Liver (tissue), 9 donors: ENCODE data around the gene COA8. TPM values are rescaled to one million over a fixed set of nuclear protein-coding genes. Genes with fewer than 3 reads are reported as not detected.

Experiments
- DNase-seq: peaks from one replicate; pipeline ENCODE4 v3.0.0-alpha.2; 2017; ENCODE audit warnings: low spot score
- H3K27ac ChIP-seq, 2 donors: one replicate each; pipeline ENCODE4 v1.7.0; 2013; ENCODE audit warnings: inconsistent platforms in 2 of 2, low read length in 2 of 2, control low read depth in 1 of 2, low read depth in 1 of 2, mild to moderate bottlenecking in 1 of 2
- H3K27me3 ChIP-seq, 4 donors: one replicate each; pipeline versions ENCODE4 v1.6.1 to v1.7.0; 2013; ENCODE audit warnings: low read length in 3 of 4, inconsistent platforms in 1 of 4, mild to moderate bottlenecking in 1 of 4, moderate library complexity in 1 of 4; ENCODE audit not compliant: control insufficient read depth in 4 of 4, insufficient read depth in 4 of 4
- H3K36me3 ChIP-seq, 4 donors: one replicate each; pipeline versions ENCODE4 v1.6.1 to v1.7.0; 2013; ENCODE audit warnings: low read length in 3 of 4, mild to moderate bottlenecking in 3 of 4, low read depth in 1 of 4, moderate library complexity in 1 of 4; ENCODE audit not compliant: control insufficient read depth in 4 of 4, insufficient read depth in 3 of 4
- H3K4me1 ChIP-seq, 4 donors: one replicate each; pipeline versions ENCODE4 v1.6.1 to v1.7.0; 2013; ENCODE audit warnings: low read length in 3 of 4, mild to moderate bottlenecking in 3 of 4, moderate library complexity in 1 of 4; ENCODE audit not compliant: control insufficient read depth in 4 of 4, insufficient read depth in 4 of 4
- H3K4me3 ChIP-seq, 3 donors: one replicate each; pipeline versions ENCODE4 v1.6.1 to v1.7.0; 2013; ENCODE audit warnings: low read length in 3 of 3, control low read depth in 1 of 3, low read depth in 1 of 3, mild to moderate bottlenecking in 1 of 3
- H3K9ac ChIP-seq, 2 donors: one replicate each; pipeline ENCODE4 v1.7.0; 2013; ENCODE audit warnings: low read length in 2 of 2, mild to moderate bottlenecking in 2 of 2, moderate library complexity in 2 of 2, control low read depth in 1 of 2, low read depth in 1 of 2
- H3K9me3 ChIP-seq, 4 donors: one replicate each; pipeline versions ENCODE4 v1.6.1 to v1.7.0; 2013; ENCODE audit warnings: low read length in 3 of 4; ENCODE audit not compliant: control insufficient read depth in 4 of 4
- ATF3 ChIP-seq: IDR thresholded peaks from 2 replicates; pipeline ENCODE4 v1.6.1; 2016; ENCODE audit warnings: antibody characterized with exemption
- CTCF ChIP-seq: fragments of 150-350 bp; IDR thresholded peaks from 2 replicates; pipeline ENCODE4 v1.5.1; 2017; ENCODE audit warnings: improper control_type of control experiment, low read depth, low read length; ENCODE audit not compliant: missing input control
- EGR1 ChIP-seq, 2 donors: IDR thresholded peaks; 2 replicates each; pipeline ENCODE4 v1.6.1; 2016 to 2018; ENCODE audit warnings: antibody characterized with exemption in 2 of 2, low read depth in 2 of 2
- FOXA1 ChIP-seq: IDR thresholded peaks from 2 replicates; pipeline ENCODE4 v1.6.1; 2016; ENCODE audit warnings: antibody characterized with exemption
- FOXA2 ChIP-seq: IDR thresholded peaks from 2 replicates; pipeline ENCODE4 v1.6.1; 2016; ENCODE audit warnings: antibody characterized with exemption
- GABPA ChIP-seq, 2 donors: IDR thresholded peaks in 1 of 2; conservative IDR thresholded peaks in 1 of 2; 2 replicates each; pipeline ENCODE4 v1.6.1; 2016; ENCODE audit warnings: antibody characterized with exemption in 2 of 2, mild to moderate bottlenecking in 1 of 2, moderate library complexity in 1 of 2
- JUND ChIP-seq, 2 donors: IDR thresholded peaks; 2 replicates each; pipeline ENCODE4 v1.6.1; 2016; ENCODE audit warnings: antibody characterized with exemption in 2 of 2
- MAX ChIP-seq: IDR thresholded peaks from 2 replicates; pipeline ENCODE4 v1.6.1; 2016; ENCODE audit warnings: antibody characterized with exemption
- RAD21 ChIP-seq, 2 donors: IDR thresholded peaks; 2 replicates each; pipeline ENCODE4 v1.6.1; 2016; ENCODE audit warnings: antibody characterized with exemption in 2 of 2, mild to moderate bottlenecking in 2 of 2
- REST ChIP-seq: IDR thresholded peaks from 2 replicates; pipeline ENCODE4 v1.6.1; 2016; ENCODE audit warnings: antibody characterized with exemption, mild to moderate bottlenecking
- RXRA ChIP-seq, 2 donors: IDR thresholded peaks; 2 replicates each; pipeline ENCODE4 v1.6.1; 2017 to 2018; ENCODE audit warnings: antibody characterized with exemption in 2 of 2, mild to moderate bottlenecking in 1 of 2
- SP1 ChIP-seq: IDR thresholded peaks from 2 replicates; pipeline ENCODE4 v1.6.1; 2018; ENCODE audit warnings: antibody characterized with exemption, mild to moderate bottlenecking
- TAF1 ChIP-seq: conservative IDR thresholded peaks from 2 replicates; pipeline ENCODE4 v1.6.1; 2016; ENCODE audit warnings: antibody characterized with exemption, mild to moderate bottlenecking
- YY1 ChIP-seq: IDR thresholded peaks from 2 replicates; pipeline ENCODE4 v1.6.1; 2016; ENCODE audit warnings: antibody characterized with exemption, mild to moderate bottlenecking
- ZBTB33 ChIP-seq: IDR thresholded peaks from 2 replicates; pipeline ENCODE4 v1.6.1; 2016; ENCODE audit warnings: antibody characterized with exemption
- WGBS: extraction: QIAGEN DNeasy Blood & Tissue Kit; methylation state at CpG from one replicate; pipeline ENCODE4 v1.1.7; 2013; 5-methylcytosine and 5-hydroxymethylcytosine counted together
- polyA plus RNA-seq, 2 donors: library from polyadenylated mRNA; stranded (reverse) in 1 of 2; unstranded in 1 of 2; fragments of 200-250 nt in 1 of 2; fragments of >200 nt in 1 of 2; fragmentation: Nextera tagmentation in 1 of 2; extraction: Ambion mirVana in 1 of 2; gene quantifications; one replicate each; pipeline versions ENCODE4 v1.2.1 to v1.2.3, GENCODE V29; 2013 to 2015
- total RNA-seq, 2 donors: library from RNA; depleted of rRNA; stranded (reverse); fragments of >200 nt; gene quantifications; one replicate each; pipeline ENCODE4 v1.2.3, GENCODE V29; 2014
- donor health status: healthy.
- donor health status: healthy.
- donor health status: healthy.
- donor health status: healthy.
- donor health status: healthy.

COA8 gene
- total and polyA plus RNA-seq, 4 donors, result 8.3 to 35.5 (median 17.0) TPM

GRCh38 chr14:103544388-103545218, 18.2 kb upstream of the COA8 start:
- H3K9ac ChIP-seq, result no peak overlapping the region

GRCh38 chr14:103545219-103545914, 17.4 kb upstream of the COA8 start:
- DNase-seq, result no peak
- TF ChIP-seq EGR1 (IDR thresholded peaks at IDR 0.05; ENCODE audit: low read depth in 2 of 2) (no peak), GABPA (IDR thresholded peaks at IDR 0.05 in 1 of 2, conservative IDR thresholded peaks at IDR 0.05 in 1 of 2) (no peak), MAX (no peak), JUND (IDR thresholded peaks at IDR 0.05) (no peak), FOXA1 (no peak), CTCF (no peak), ATF3 (no peak), YY1 (no peak), TAF1 (no peak), REST (no peak)

More at GRCh38 chr14:103544388-103545218, 18.2 kb upstream of the COA8 start:
- WGBS, result 77% methylated on average over 35 of the region's 35 CpGs
- TF ChIP-seq ZBTB33 (no peak), FOXA2 (no peak), RAD21 (IDR thresholded peaks at IDR 0.05) (no peak), EGR1 (IDR thresholded peaks at IDR 0.05; ENCODE audit: low read depth in 2 of 2) (no peak), FOXA1 (no peak), RXRA (IDR thresholded peaks at IDR 0.05) (no peak), CTCF (no peak), SP1 (no peak), JUND (IDR thresholded peaks at IDR 0.05) (no peak)
- H3K4me3 ChIP-seq, result no peak overlapping the region
- no peaks in the 10 kb centered on the region for H3K36me3 ChIP-seq
- no peaks in the 10 kb centered on the region for H3K9me3 ChIP-seq
- no peaks in the 10 kb centered on the region for H3K27me3 ChIP-seq
- H3K27ac ChIP-seq, result no peak overlapping the region
- peaks cover 0 to 6% (median 0%) of the 10 kb centered on the region in 4 donors for H3K4me1 ChIP-seq
- DNase-seq, result no peak

More at GRCh38 chr14:103545219-103545914, 17.4 kb upstream of the COA8 start:
- H3K36me3 ChIP-seq, result no peaks in the 10 kb centered on the region
- no peaks in the 10 kb centered on the region for H3K27me3 ChIP-seq
- no peak overlapping the region for H3K27ac ChIP-seq
- H3K4me3 ChIP-seq, result no peak overlapping the region
- no peaks in the 10 kb centered on the region for H3K9me3 ChIP-seq
- peaks cover 0 to 6% (median 0%) of the 10 kb centered on the region in 4 donors for H3K4me1 ChIP-seq
- H3K9ac ChIP-seq, result no peak overlapping the region
- WGBS, result 93% methylated on average over 29 of the region's 29 CpGs
